Panc1 (cell line): ENCODE results near the gene GAL3ST1. TPM values are rescaled to one million over a fixed set of nuclear protein-coding genes. Genes with fewer than 3 reads are reported as not detected.

ENCODE experiments used
- ATAC-seq: fragments of 200-7000 bp; cut with Tn5 transposase; 2 replicates; pipeline ENCODE4 v1.9.1; 2020; ENCODE audit warnings: mild to moderate bottlenecking, moderate library complexity
- BruUV-seq: library from RNA; stranded (reverse); fragments of 400-500 nt; replicated peaks from 2 replicates; lab custom pipeline; 2021; lab: Mats Ljungman, UMichigan
- CTCF ChIA-PET: fragments of 300-600 bp; sonication (Branson Sonifier 250); formaldehyde crosslinking; loops from one replicate; lab custom pipeline; 2022; ENCODE audit warnings: antibody characterized with exemption; lab: Charles Lee
- POLR2A ChIA-PET: fragments of 300-600 bp; sonication (Branson Sonifier 250); formaldehyde crosslinking; loops from one replicate; lab custom pipeline; 2022; ENCODE audit warnings: antibody characterized with exemption; lab: Charles Lee
- DNase-seq: peaks from one replicate; pipeline ENCODE4 v3.0.0-alpha.2; 2010; ENCODE audit warnings: low read depth, low spot score
- H3K27ac ChIP-seq: 2 replicates; pipeline ENCODE4 v1.5.1; 2011; ENCODE audit warnings: mild to moderate bottlenecking, low read length, inconsistent platforms
- H3K27me3 ChIP-seq: fragments of 200-500 bp; sonication (Bioruptor generic); 2 replicates; pipeline ENCODE4 v1.6.0; 2014; ENCODE audit warnings: low read length, inconsistent platforms; ENCODE audit not compliant: control insufficient read depth, insufficient read depth
- H3K36me3 ChIP-seq: fragments of 200-500 bp; sonication (Bioruptor generic); 2 replicates; pipeline ENCODE4 v1.5.1; 2014; ENCODE audit warnings: inconsistent platforms, mild to moderate bottlenecking, low read length, moderate library complexity; ENCODE audit not compliant: control insufficient read depth, insufficient read depth
- H3K4me1 ChIP-seq: 2 replicates; pipeline ENCODE4 v1.5.1; 2011; ENCODE audit warnings: inconsistent platforms, mild to moderate bottlenecking, low read length, moderate library complexity; ENCODE audit not compliant: control insufficient read depth, insufficient read depth
- H3K4me3 ChIP-seq, 2 experiments: 2 replicates each; pipeline ENCODE4 v1.5.1; 2011 to 2012; ENCODE audit warnings: low read depth in 2 of 2, low read length in 2 of 2, mild to moderate bottlenecking in 2 of 2, inconsistent platforms in 1 of 2, moderate library complexity in 1 of 2
- H3K9me3 ChIP-seq: fragments of 200-500 bp; sonication (Bioruptor generic); 2 replicates; pipeline ENCODE4 v1.5.1; 2014; ENCODE audit warnings: low read depth, mild to moderate bottlenecking, inconsistent platforms, low read length, moderate library complexity; ENCODE audit not compliant: control insufficient read depth, insufficient read depth
- CTCF ChIP-seq: fragments of 450-650 bp; IDR thresholded peaks from 2 replicates; pipeline ENCODE4 v1.5.1; 2017; ENCODE audit warnings: mild to moderate bottlenecking
- POLR2AphosphoS5 ChIP-seq: IDR thresholded peaks from 2 replicates; pipeline ENCODE4 v1.6.1; 2012; ENCODE audit warnings: mild to moderate bottlenecking, low read depth, low read length, moderate library complexity
- REST ChIP-seq, 2 experiments: IDR thresholded peaks; 2 replicates each; pipeline ENCODE4 v1.6.1; 2011 to 2012; ENCODE audit warnings: low read depth in 2 of 2, control low read depth in 1 of 2, low read length in 1 of 2, mild to moderate bottlenecking in 1 of 2, moderate library complexity in 1 of 2; ENCODE audit not compliant: insufficient read depth in 1 of 2
- SIN3A ChIP-seq: IDR thresholded peaks from 2 replicates; pipeline ENCODE4 v1.6.1; 2012; ENCODE audit warnings: low read depth, mild to moderate bottlenecking, low read length, moderate library complexity, borderline replicate concordance; ENCODE audit not compliant: insufficient read depth
- TCF7L2 ChIP-seq: IDR thresholded peaks from 2 replicates; pipeline ENCODE4 v1.6.1; 2011; ENCODE audit warnings: mild to moderate bottlenecking, low read depth, low read length, inconsistent platforms
- in situ Hi-C: cut with HindIII; loops from 2 replicates; pipeline ENCODE4 v1.10.0; 2016; ENCODE audit warnings: low sequenced_read_pairs, low pct_unique_long_range_greater_than_20kb
- intact Hi-C: fragments of 100-400 bp; cut with micrococcal nuclease; formaldehyde crosslinking; loops from one replicate; pipeline ENCODE4 v1.10.0; 2022; ENCODE audit not compliant: unreplicated experiment
- total RNA-seq: library from RNA; stranded (reverse); gene quantifications from one replicate; pipeline ENCODE4 v1.2.1, GENCODE V29; 2021; ENCODE audit not compliant: unreplicated experiment

The GAL3ST1 gene
- total RNA-seq, 1 experiment from 2014 or later, result 1.1 TPM

- no peak overlapping the region for H3K4me3 ChIP-seq
- DNase-seq (no peak), ATAC-seq (no peak)
- BruUV-seq, result no TSS peak
- H3K27me3 ChIP-seq, result no peaks in the 10 kb centered on the region
- in situ Hi-C loops, result no loop called here
- peaks cover 21% of the 10 kb centered on the region for H3K36me3 ChIP-seq
- TF ChIP-seq CTCF (no peak), TCF7L2 (no peak), SIN3A (no peak), POLR2AphosphoS5 (no peak), REST (IDR thresholded peaks at IDR 0.05; ENCODE audit: insufficient read depth in 1 of 2, low read depth in 2 of 2, low read length in 1 of 2) (no peak)
- ChIA-PET CTCF (no interaction called here), POLR2A (no interaction called here)
- intact Hi-C loops, result no loop called here
- no peak overlapping the region for H3K27ac ChIP-seq
- no peaks in the 10 kb centered on the region for H3K4me1 ChIP-seq
- no peaks in the 10 kb centered on the region for H3K9me3 ChIP-seq
These were observed 10.0 kb upstream of the GAL3ST1 start for GRCh38 chr22:30584441-30584840.

GRCh38 chr22:30582788-30583545 lies 8.5 kb upstream of the GAL3ST1 start:
- Histone ChIP-seq H3K27me3 (no peaks in the 10 kb centered on the region), H3K9me3 (no peaks in the 10 kb centered on the region), H3K4me3 (no peak overlapping the region), H3K4me1 (no peaks in the 10 kb centered on the region), H3K36me3 (peaks cover 14% of the 10 kb centered on the region), H3K27ac (no peak overlapping the region)
- intact Hi-C loops, result no loop called here
- no peak for ATAC-seq
- in situ Hi-C loops, result no loop called here
- BruUV-seq, result no TSS peak
- POLR2A ChIA-PET, result no interaction called here
- no peak for DNase-seq
- TF ChIP-seq REST (IDR thresholded peaks at IDR 0.05; ENCODE audit: insufficient read depth in 1 of 2, low read depth in 2 of 2, low read length in 1 of 2) (no peak), CTCF (no peak), SIN3A (no peak), POLR2AphosphoS5 (no peak), TCF7L2 (no peak)
- CTCF ChIA-PET, result no interaction called here
